ENCODE measurements around the gene PLCH2.

Gene PLCH2

DNA sequence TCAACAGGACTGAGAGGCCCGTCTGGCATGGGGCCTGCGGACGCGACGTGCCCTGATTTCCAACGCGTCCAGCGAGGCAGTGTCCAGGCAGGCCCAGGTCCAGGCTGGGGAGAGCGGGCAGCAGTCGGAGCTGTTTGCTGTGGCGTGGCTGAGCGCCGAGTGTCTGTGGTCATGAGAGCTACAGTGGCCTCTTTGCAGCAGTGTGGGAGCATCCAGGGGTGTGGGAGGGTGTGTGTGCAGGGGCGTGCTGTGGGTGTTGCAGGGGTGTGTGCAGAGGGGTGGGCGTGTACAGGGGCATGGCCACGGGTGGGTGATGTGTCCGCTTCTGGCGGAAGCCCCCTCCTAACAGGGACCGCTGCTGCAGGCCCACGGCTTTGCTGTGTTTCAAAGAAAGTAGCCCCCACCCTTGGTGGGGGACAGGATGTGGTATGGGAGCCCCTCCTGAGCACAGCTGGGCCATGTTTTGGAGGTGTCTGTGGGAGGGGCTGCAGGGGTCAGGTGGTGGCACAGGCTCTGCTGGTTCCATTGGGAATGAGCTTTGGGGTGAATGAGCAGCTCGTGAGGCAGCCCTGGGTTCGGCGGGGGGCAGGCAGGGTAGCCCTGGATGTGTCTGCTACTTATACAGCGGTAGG is 17.7 kb downstream of the PLCH2 start:
- TF ChIP-seq, protein P1, sequence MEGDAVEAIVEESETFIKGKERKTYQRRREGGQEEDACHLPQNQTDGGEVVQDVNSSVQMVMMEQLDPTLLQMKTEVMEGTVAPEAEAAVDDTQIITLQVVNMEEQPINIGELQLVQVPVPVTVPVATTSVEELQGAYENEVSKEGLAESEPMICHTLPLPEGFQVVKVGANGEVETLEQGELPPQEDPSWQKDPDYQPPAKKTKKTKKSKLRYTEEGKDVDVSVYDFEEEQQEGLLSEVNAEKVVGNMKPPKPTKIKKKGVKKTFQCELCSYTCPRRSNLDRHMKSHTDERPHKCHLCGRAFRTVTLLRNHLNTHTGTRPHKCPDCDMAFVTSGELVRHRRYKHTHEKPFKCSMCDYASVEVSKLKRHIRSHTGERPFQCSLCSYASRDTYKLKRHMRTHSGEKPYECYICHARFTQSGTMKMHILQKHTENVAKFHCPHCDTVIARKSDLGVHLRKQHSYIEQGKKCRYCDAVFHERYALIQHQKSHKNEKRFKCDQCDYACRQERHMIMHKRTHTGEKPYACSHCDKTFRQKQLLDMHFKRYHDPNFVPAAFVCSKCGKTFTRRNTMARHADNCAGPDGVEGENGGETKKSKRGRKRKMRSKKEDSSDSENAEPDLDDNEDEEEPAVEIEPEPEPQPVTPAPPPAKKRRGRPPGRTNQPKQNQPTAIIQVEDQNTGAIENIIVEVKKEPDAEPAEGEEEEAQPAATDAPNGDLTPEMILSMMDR (IDR thresholded peaks at IDR 0.05; ENCODE audit: low read depth, low read length, missing control alignments): no peak
- DNase-seq (ENCODE audit: extremely low read depth, low read depth): no peak
- H3K4me3 ChIP-seq (replicated peaks; ENCODE audit: low read depth, low read length): no peak overlapping the region

DNA sequence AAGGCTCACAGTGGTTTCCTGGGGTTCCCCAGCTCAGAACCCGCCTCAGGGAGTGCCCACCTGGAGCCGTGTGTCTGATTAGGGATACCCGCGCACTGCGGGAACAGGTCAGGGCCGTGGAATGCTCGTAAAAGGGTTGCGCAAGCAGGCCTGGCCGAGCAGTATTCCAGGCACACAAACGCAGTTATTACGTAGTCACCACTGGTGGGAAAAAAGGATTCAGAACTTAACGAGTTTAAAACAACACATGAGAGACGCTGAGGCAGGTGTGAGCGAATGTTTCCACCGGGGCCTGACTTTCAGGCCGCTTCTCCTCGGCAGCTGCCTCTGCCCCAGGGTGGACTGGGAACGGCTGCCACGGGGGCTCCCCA is 18.2 kb downstream of the PLCH2 start:
- TF ChIP-seq, protein P1 (IDR thresholded peaks at IDR 0.05; ENCODE audit: low read depth, low read length, missing control alignments): no peak
- peak; percentile 25 for DNase-seq (ENCODE audit: extremely low read depth, low read depth)

DNA sequence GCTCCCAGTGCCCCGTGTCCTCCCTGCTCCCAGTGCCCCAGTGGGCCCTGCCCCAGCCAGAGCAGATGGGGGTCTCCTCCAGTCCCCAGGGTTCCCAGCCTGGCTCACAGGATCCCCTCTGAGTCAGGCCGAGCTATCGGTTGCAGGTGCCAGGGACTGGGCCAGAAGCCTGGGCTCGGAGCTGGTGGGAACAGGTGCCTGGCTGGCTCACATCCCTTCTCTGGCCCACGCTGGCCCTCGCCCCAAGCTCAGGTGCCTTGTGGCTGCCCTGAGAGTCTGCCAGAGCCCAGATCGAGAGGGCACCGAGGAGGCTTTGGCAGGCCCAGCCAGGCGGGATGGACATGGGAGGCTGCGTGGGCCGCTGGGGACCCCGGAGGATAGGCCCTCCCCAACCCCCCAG is 18.9 kb downstream of the PLCH2 start:
- no peak for DNase-seq (ENCODE audit: extremely low read depth, low read depth)
- TF ChIP-seq, protein P1 (IDR thresholded peaks at IDR 0.05; ENCODE audit: low read depth, low read length, missing control alignments): no peak
- no peak overlapping the region for H3K4me3 ChIP-seq (replicated peaks; ENCODE audit: low read depth, low read length)

More for the DNA sequence above, 18.2 kb downstream of the PLCH2 start:
- no peak overlapping the region for H3K4me3 ChIP-seq (replicated peaks; ENCODE audit: low read depth, low read length)

DNA sequence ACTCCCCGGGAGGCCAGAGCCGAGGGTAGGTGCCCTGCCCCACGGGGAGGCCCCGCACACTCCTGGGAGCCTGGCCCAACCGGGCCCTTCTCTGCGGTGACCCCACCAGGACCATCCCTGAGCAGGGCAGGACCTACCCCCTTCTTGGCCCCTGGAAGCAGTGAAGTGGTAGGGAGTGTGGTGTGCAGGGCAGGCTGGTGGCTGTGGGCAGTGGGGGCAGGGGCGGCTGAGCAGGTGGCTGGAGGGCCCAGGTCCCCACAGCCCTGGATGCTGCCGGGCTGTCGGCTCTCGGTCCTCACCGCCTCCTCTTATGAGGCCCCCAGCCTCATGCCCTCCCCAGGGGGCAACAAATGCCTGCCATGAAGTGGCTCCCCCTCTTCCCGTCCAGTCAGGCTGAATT is 19.5 kb downstream of the PLCH2 start:
- DNase-seq (ENCODE audit: extremely low read depth, low read depth): no peak
- no peak overlapping the region for H3K4me3 ChIP-seq (replicated peaks; ENCODE audit: low read depth, low read length)
- TF ChIP-seq, protein P1 (IDR thresholded peaks at IDR 0.05; ENCODE audit: low read depth, low read length, missing control alignments): no peak

DNA sequence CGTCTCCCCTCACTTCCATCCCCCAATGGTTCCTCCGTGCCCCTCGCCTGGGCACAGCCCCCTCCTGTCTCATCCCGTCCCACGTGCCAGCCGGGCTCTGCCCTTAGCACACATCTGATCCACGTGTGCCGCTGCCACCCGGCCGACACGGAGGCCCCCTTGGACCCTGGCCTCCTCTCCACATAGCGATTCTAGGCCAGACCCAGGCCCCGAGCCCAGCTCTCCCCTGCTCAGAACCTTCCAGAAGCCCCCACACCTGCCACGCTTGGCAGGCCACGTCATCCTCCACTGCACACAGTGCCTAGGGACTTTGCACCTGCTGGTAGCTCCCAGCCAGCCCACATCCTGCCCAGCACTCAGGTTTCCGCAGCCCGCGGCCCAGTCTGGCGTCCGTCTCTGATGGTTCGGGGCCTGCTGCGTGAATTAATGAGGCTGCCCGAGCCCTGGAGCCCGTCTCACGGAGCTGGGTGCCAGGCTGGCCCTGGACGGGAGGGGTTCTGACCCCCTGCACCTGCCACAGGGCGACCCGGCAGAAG is 20.1 kb downstream of the PLCH2 start:
- no peak for DNase-seq (ENCODE audit: extremely low read depth, low read depth)

DNA sequence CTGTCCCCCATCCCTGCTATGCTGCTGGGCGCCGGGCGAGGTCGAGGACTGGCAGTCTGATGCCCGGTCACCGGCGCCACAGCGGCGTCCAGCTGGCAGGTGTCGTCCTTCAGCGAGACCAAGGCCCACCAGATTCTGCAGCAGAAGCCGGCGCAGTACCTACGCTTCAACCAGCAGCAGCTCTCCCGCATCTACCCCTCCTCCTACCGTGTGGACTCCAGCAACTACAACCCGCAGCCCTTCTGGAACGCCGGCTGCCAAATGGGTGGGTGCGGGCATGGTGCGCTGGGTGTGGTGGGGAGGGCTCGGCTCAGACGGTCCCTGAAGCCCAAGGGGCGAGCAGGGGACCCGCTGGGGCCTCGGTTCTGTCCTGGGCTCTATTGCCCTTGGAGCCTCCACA is 20.7 kb downstream of the PLCH2 start:
- no peak overlapping the region for H3K4me3 ChIP-seq (replicated peaks; ENCODE audit: low read depth, low read length)
- no peak for DNase-seq (ENCODE audit: extremely low read depth, low read depth)
- TF ChIP-seq, protein P1 (IDR thresholded peaks at IDR 0.05; ENCODE audit: low read depth, low read length, missing control alignments): no peak

More for the DNA sequence above, 20.1 kb downstream of the PLCH2 start:
- H3K4me3 ChIP-seq (replicated peaks; ENCODE audit: low read depth, low read length): no peak overlapping the region
- TF ChIP-seq, protein P1 (IDR thresholded peaks at IDR 0.05; ENCODE audit: low read depth, low read length, missing control alignments): no peak

DNA sequence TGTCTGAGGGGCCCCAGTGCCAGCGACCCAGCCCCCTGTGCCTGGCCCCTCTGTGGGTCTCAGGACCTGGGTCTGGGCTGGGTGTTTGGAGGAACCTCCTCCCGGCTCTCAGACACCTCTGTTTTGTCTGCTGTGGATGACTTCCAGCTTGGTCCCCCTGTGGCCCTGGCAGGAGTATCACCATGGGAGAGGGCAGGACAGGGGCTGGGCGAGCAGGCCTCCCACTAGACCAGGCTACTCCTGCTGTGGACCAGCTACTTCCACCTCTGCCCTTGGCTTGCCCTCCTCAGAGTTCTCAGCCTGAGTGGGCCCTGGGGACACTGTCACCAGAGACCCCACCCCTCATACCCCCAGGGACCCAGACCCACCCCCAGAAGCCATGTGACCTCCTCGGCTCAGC is 21.8 kb downstream of the PLCH2 start:
- DNase-seq (ENCODE audit: extremely low read depth, low read depth): no peak
- H3K4me3 ChIP-seq (replicated peaks; ENCODE audit: low read depth, low read length): no peak overlapping the region
- TF ChIP-seq, protein P1 (IDR thresholded peaks at IDR 0.05; ENCODE audit: low read depth, low read length, missing control alignments): no peak
